ENCODE results near the gene MOSPD3. TPM values are rescaled to one million over a fixed set of nuclear protein-coding genes. Genes with fewer than 3 reads are reported as not detected.

Gene MOSPD3
- total RNA-seq, 1 donor from 2014 or later = 37.1 TPM

DNA sequence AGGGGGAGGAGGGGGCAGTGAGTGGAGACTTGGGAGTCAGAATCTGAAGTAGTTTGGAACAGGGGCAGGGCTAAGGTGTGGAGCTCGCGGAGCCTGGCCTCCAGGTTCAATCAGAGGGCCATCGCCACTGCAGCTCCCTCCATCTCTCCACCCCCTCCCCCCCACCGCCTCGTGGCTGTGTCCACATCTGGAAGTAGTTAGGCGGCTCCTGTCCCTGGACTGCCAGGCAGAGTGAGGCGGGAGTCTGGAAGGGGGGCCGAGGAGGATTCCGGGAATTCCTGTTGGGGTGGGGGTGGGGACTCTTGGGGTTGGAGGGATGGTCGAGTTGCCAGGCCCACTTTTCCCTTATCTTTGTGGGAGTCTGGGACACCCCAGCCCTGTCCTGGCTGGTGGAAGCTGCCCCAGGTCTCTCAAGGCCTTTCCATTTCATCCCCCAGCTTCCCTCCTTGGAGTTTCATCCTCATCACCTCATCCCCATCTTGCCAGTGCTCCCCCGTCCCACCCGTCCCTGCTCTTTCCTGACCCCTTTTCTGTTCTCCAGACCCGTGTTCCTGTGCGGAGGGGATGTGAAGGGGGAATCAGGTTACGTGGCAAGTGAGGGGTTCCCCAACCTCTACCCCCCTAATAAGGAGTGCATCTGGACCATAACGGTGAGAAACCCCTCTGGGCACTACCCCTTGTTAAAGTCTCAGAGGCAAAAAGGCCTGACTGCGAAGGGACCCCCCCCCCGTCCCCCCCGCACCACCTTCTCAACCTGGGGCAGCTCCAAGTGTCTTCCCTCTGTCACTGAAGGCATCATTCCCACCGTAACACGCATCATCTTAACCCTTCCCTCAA is 9.2 kb upstream of the MOSPD3 start:
- Mint-ChIP-seq H3K36me3 (ENCODE audit: unreplicated experiment) (no peaks in the 10 kb centered on the region), H3K27ac (ENCODE audit: unreplicated experiment) (no peak overlapping the region)

DNA sequence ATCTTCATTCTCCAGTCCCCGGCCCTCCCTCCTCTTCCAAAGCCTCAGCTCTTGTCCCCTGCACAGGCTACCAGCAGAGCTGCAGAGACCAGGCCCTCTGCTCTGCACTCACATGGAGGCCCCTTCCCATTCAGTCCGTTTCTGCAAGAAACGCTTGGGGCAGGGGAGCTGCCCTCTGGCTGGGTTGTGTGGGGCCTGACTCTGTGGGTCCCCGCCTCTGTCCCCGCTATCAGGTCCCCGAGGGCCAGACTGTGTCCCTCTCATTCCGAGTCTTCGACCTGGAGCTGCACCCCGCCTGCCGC is 8.7 kb upstream of the MOSPD3 start:
- Mint-ChIP-seq H3K9me3 (ENCODE audit: unreplicated experiment) (peaks cover 4% of the 10 kb centered on the region), H3K4me3 (ENCODE audit: unreplicated experiment) (peak overlapping the region; percentile 82), H3K4me1 (ENCODE audit: low read depth, unreplicated experiment) (peaks cover 11% of the 10 kb centered on the region), H3K27ac (ENCODE audit: unreplicated experiment) (peak overlapping the region; percentile 52), H3K27me3 (ENCODE audit: unreplicated experiment) (peaks cover 5% of the 10 kb centered on the region), H3K36me3 (ENCODE audit: unreplicated experiment) (no peaks in the 10 kb centered on the region)
- TF ChIP-seq, protein P1, sequence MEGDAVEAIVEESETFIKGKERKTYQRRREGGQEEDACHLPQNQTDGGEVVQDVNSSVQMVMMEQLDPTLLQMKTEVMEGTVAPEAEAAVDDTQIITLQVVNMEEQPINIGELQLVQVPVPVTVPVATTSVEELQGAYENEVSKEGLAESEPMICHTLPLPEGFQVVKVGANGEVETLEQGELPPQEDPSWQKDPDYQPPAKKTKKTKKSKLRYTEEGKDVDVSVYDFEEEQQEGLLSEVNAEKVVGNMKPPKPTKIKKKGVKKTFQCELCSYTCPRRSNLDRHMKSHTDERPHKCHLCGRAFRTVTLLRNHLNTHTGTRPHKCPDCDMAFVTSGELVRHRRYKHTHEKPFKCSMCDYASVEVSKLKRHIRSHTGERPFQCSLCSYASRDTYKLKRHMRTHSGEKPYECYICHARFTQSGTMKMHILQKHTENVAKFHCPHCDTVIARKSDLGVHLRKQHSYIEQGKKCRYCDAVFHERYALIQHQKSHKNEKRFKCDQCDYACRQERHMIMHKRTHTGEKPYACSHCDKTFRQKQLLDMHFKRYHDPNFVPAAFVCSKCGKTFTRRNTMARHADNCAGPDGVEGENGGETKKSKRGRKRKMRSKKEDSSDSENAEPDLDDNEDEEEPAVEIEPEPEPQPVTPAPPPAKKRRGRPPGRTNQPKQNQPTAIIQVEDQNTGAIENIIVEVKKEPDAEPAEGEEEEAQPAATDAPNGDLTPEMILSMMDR (IDR thresholded peaks at IDR 0.05; ENCODE audit: partially characterized antibody, unreplicated experiment) = no peak
- DNase-seq = no peak

More for the DNA sequence above, 9.2 kb upstream of the MOSPD3 start:
- peak overlapping the region; percentile 82 for H3K4me3 Mint-ChIP-seq (ENCODE audit: unreplicated experiment)
- H3K4me1 Mint-ChIP-seq (ENCODE audit: low read depth, unreplicated experiment) = peaks cover 11% of the 10 kb centered on the region
- no peak for DNase-seq
- TF ChIP-seq, protein P1 (IDR thresholded peaks at IDR 0.05; ENCODE audit: partially characterized antibody, unreplicated experiment) = no peak
- H3K27me3 Mint-ChIP-seq (ENCODE audit: unreplicated experiment) = peaks cover 5% of the 10 kb centered on the region
- peaks cover 4% of the 10 kb centered on the region for H3K9me3 Mint-ChIP-seq (ENCODE audit: unreplicated experiment)

DNA sequence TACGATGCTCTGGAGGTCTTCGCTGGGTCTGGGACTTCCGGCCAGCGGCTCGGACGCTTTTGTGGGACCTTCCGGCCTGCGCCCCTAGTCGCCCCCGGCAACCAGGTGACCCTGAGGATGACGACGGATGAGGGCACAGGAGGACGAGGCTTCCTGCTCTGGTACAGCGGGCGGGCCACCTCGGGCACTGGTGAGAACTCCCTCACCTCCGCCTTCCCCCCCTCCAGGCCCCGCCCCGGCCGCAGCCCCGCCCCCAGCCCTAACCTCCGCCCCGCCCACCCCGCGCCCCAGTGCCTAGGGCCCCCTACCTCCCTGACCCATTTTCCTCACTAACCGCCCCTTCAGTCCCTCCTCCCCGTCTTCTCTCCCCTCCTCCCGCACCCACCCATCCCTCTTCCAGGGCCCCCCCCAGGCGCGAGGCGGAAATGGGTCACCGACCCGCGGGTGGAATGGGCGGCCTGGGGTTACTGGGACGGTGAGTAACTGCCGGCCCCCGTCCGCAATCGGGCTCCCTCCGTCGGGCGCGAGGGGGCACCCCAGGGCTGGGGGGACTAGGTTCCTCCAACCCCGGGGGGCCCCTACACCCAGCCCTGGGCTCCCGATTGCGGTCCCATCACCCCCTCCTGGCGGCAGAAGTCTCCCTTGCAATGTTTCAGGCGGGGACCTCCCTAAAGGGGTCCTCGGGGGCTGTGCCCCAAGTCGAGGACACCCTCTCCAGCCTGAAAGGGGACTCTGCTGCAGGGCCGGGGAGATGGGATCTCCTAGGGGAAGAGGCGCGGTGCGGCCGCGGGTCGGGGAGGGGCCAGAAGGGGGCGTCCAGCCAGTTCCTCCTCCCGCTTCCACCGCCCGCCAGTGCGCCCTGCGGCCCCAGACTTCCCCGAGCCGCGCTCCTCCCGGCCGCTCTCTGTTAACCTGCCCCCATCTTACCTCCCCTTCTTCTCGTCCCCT is 8.0 kb upstream of the MOSPD3 start:
- H3K9me3 Mint-ChIP-seq (ENCODE audit: unreplicated experiment) = peaks cover 4% of the 10 kb centered on the region
- DNase-seq = peak; percentile 86
- peak overlapping the region; percentile 52 for H3K27ac Mint-ChIP-seq (ENCODE audit: unreplicated experiment)
- TF ChIP-seq, protein P1 (IDR thresholded peaks at IDR 0.05; ENCODE audit: partially characterized antibody, unreplicated experiment) = peak; percentile 54
- H3K27me3 Mint-ChIP-seq (ENCODE audit: unreplicated experiment) = peaks cover 5% of the 10 kb centered on the region
- no peaks in the 10 kb centered on the region for H3K36me3 Mint-ChIP-seq (ENCODE audit: unreplicated experiment)
- H3K4me3 Mint-ChIP-seq (ENCODE audit: unreplicated experiment) = peak overlapping the region; percentile 84
- H3K4me1 Mint-ChIP-seq (ENCODE audit: low read depth, unreplicated experiment) = peaks cover 11% of the 10 kb centered on the region

DNA sequence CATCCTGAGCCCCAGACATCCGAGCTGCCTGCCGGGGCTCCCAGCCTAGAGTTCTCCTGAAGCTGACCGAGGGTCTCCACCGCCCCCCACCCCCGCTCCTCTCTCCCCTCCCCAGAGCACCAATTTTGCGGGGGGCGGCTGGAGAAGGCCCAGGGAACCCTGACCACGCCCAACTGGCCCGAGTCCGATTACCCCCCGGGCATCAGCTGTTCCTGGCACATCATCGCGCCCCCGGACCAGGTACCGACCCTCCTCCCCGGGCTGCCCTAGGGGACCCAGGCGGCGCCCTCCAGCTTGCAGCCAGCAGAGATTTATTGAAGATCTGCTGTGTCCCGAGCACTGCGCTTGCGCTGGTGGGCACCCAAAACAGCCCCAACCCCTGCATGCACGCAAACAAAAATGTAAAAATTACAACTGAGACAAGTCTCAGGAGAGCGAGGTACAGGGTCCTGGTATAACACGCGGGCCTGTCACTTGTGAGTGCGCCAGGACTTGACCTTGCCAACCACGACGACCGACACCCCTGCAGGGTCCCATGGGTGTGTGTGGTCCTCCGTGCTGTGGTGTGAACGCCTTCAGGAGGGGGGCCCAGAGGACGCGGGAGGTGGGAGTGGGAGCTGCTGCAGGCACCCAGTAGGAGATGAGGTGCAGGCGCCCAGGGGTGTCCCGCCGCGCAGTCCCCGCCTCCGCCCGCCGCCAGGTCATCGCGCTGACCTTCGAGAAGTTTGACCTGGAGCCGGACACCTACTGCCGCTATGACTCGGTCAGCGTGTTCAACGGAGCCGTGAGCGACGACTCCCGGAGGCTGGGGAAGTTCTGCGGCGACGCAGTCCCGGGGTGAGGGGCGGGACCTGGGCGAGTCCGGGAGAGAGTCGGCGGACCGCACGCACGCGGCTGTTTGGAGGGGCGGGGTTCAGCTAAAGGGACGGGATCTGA is 7.1 kb upstream of the MOSPD3 start:
- DNase-seq = peak; percentile 54
- TF ChIP-seq, protein P1 (IDR thresholded peaks at IDR 0.05; ENCODE audit: partially characterized antibody, unreplicated experiment) = no peak
- Mint-ChIP-seq H3K27ac (ENCODE audit: unreplicated experiment) (no peak overlapping the region), H3K4me1 (ENCODE audit: low read depth, unreplicated experiment) (peaks cover 11% of the 10 kb centered on the region), H3K27me3 (ENCODE audit: unreplicated experiment) (peaks cover 5% of the 10 kb centered on the region), H3K9me3 (ENCODE audit: unreplicated experiment) (peaks cover 4% of the 10 kb centered on the region), H3K4me3 (ENCODE audit: unreplicated experiment) (peak overlapping the region; percentile 84), H3K36me3 (ENCODE audit: unreplicated experiment) (no peaks in the 10 kb centered on the region)
